K562 (cell line): ENCODE data around the gene ST6GALNAC2. TPM values are rescaled to one million over a fixed set of nuclear protein-coding genes. Genes with fewer than 3 reads are reported as not detected.
A peak's percentile ranks its signal among the peaks of the same experiment; 100 is the strongest.

Experiments
- ATAC-seq: fragments of 200-7000 bp; cut with Tn5 transposase; 3 replicates; pipeline ENCODE4 v1.9.1; 2020; ENCODE audit warnings: moderate library complexity
- BruUV-seq: library from RNA; stranded (reverse); fragments of 400-500 nt; replicated peaks from 2 replicates; lab custom pipeline; 2021; lab: Mats Ljungman, UMichigan
- CTCF ChIA-PET: fragments of 300-600 bp; formaldehyde crosslinking; extraction: SDS; loops from one replicate; lab custom pipeline; 2021; ENCODE audit warnings: low intra/inter-chr PET ratio; lab: Yijun Ruan, JAX
- POLR2A ChIA-PET: fragments of 300-600, 350-650 bp; sonication (Branson Sonifier 250); formaldehyde crosslinking; extraction: SDS; loops from one replicate; lab custom pipeline; 2021; ENCODE audit warnings: antibody characterized with exemption, inconsistent platforms; lab: Yijun Ruan, JAX
- DNase-seq, 4 experiments: peaks; one replicate each; pipeline versions ENCODE4 v3.0.0 to v3.0.0-alpha.2; 2011 to 2018; ENCODE audit warnings: low spot score in 3 of 4, mixed read lengths in 3 of 4; ENCODE audit errors: extremely low read depth in 1 of 4
- FAIRE-seq: peaks from 2 replicates; lab custom pipeline; 2011; peaks lifted over from hg19 to GRCh38; lab: Jason Lieb, UNC
- H2AFZ ChIP-seq: 2 replicates; pipeline ENCODE4 v1.6.0; 2011; ENCODE audit warnings: low read depth, low read length, control low read depth, inconsistent platforms
- H3K27ac ChIP-seq: fragments of 200-600 bp; 3 replicates; pipeline ENCODE4 v1.8.0; 2011; ENCODE audit warnings: low read depth, mild to moderate bottlenecking, control low read depth, inconsistent platforms, low read length, moderate library complexity, mixed read lengths; ENCODE audit errors: extremely low read depth
- H3K27me3 ChIP-seq, 2 experiments: fragments of 300-600 bp in 1 of 2; 2 replicates in 1 of 2; 3 replicates in 1 of 2; pipeline versions ENCODE4 v1.6.0 to v1.8.0; 2011; ENCODE audit warnings: inconsistent platforms in 2 of 2, low read length in 2 of 2, mild to moderate bottlenecking in 1 of 2, mixed read lengths in 1 of 2, moderate library complexity in 1 of 2; ENCODE audit not compliant: control insufficient read depth in 2 of 2, insufficient read depth in 2 of 2
- H3K36me3 ChIP-seq: fragments of 300-600 bp; 3 replicates; pipeline ENCODE4 v1.8.0; 2011; ENCODE audit warnings: mild to moderate bottlenecking, low read length, inconsistent platforms; ENCODE audit not compliant: control insufficient read depth, insufficient read depth
- H3K4me1 ChIP-seq, 2 experiments: fragments of 200-600 bp in 1 of 2; replicated peaks in 1 of 2; 2 replicates in 1 of 2; 3 replicates in 1 of 2; pipeline versions ENCODE4 v1.5.1 to v1.8.0; 2011; ENCODE audit warnings: inconsistent platforms in 2 of 2, low read length in 2 of 2, mild to moderate bottlenecking in 1 of 2, mixed read lengths in 1 of 2, moderate library complexity in 1 of 2; ENCODE audit not compliant: control insufficient read depth in 2 of 2, insufficient read depth in 2 of 2
- H3K4me2 ChIP-seq: 2 replicates; pipeline ENCODE4 v1.6.1; 2011; ENCODE audit warnings: low read length, control low read depth, inconsistent platforms, mixed read lengths; ENCODE audit not compliant: insufficient read depth
- H3K4me3 ChIP-seq: fragments of 200-600 bp; sonication (generic), shearing (Covaris generic); 2 replicates; pipeline ENCODE4 v1.5.1; 2016; ENCODE audit warnings: control low read depth, inconsistent platforms
- H3K79me2 ChIP-seq: fragments of 200-600 bp; 3 replicates; pipeline ENCODE4 v1.8.0; 2011; ENCODE audit warnings: low read length, inconsistent platforms; ENCODE audit not compliant: control insufficient read depth, insufficient read depth
- H3K9ac ChIP-seq, 2 experiments: 2 replicates each; pipeline versions ENCODE4 v1.6.0 to v1.6.1; 2011; ENCODE audit warnings: low read depth in 2 of 2, low read length in 2 of 2, control low read depth in 1 of 2, inconsistent platforms in 1 of 2, mild to moderate bottlenecking in 1 of 2, mixed read lengths in 1 of 2; ENCODE audit not compliant: insufficient read depth in 1 of 2
- H3K9me1 ChIP-seq: one replicate; pipeline ENCODE4 v1.6.0; 2011; ENCODE audit warnings: inconsistent platforms, mild to moderate bottlenecking, low read length, moderate library complexity; ENCODE audit not compliant: control insufficient read depth, insufficient read depth
- H3K9me3 ChIP-seq: replicated peaks from 2 replicates; pipeline ENCODE4 v1.5.1; 2011; ENCODE audit warnings: low read depth, low read length, inconsistent platforms; ENCODE audit not compliant: control insufficient read depth, insufficient read depth
- H4K20me1 ChIP-seq: replicated peaks from 2 replicates; pipeline ENCODE4 v1.6.1; 2011; ENCODE audit warnings: low read length, inconsistent platforms, mixed read lengths; ENCODE audit not compliant: control insufficient read depth, insufficient read depth
- CEBPZ ChIP-seq: fragments of 150-350 bp; IDR thresholded peaks from 2 replicates; pipeline ENCODE4 v1.6.1; 2014; ENCODE audit warnings: low read depth, mild to moderate bottlenecking, low read length, borderline replicate concordance
- ETV5 ChIP-seq: sonication (generic); formaldehyde crosslinking; IDR thresholded peaks from 2 replicates; pipeline ENCODE4 v1.4.0; 2020; ENCODE audit warnings: low read depth, mild to moderate bottlenecking, missing genetic modification reagents
- FOXK2 ChIP-seq, 2 experiments: fragments of 450-650 bp; IDR thresholded peaks in 1 of 2; conservative IDR thresholded peaks in 1 of 2; 2 replicates each; pipeline ENCODE4 v1.6.1; 2016; ENCODE audit warnings: low read depth in 2 of 2, mild to moderate bottlenecking in 1 of 2
- NRF1 ChIP-seq, 2 experiments: fragments of 450-650 bp; IDR thresholded peaks in 1 of 2; conservative IDR thresholded peaks in 1 of 2; 2 replicates each; pipeline ENCODE4 v1.6.1; 2014; ENCODE audit warnings: mild to moderate bottlenecking in 2 of 2
- POLR2AphosphoS2 ChIP-seq: IDR thresholded peaks from 2 replicates; pipeline ENCODE4 v1.6.1; 2012; ENCODE audit warnings: low read length, improper control_type of control experiment
- RNF2 ChIP-seq: sonication (generic); IDR thresholded peaks from 2 replicates; pipeline ENCODE4 v1.6.1; 2016
- SMARCA5 ChIP-seq: fragments of 450-650 bp; IDR thresholded peaks from 2 replicates; pipeline ENCODE4 v1.6.1; 2016
- ZNF165 ChIP-seq: fragments of 250-450 bp; sonication (Bioruptor Pico); IDR thresholded peaks from 2 replicates; pipeline ENCODE4 v1.4.0; 2020; ENCODE audit warnings: borderline replicate concordance
- ZNF224 ChIP-seq: sonication (generic); formaldehyde crosslinking; IDR thresholded peaks from 2 replicates; pipeline ENCODE4 v1.8.0; 2022; ENCODE audit warnings: mild to moderate bottlenecking, missing genetic modification reagents
- ZNF444 ChIP-seq: fragments of 250-450 bp; sonication (Bioruptor Pico); IDR thresholded peaks from 2 replicates; pipeline ENCODE4 v1.4.0; 2020; ENCODE audit warnings: mild to moderate bottlenecking, moderate library complexity
- WGBS: fragments of 100-300 bp; shearing (Covaris generic); methylation state at CpG from one replicate; pipeline ENCODE4 v1.1.6; 2016; ENCODE audit warnings: low coverage, mixed read lengths; ENCODE audit not compliant: insufficient coverage; ENCODE audit errors: missing lambda C conversion rate; 5-methylcytosine and 5-hydroxymethylcytosine counted together
- in situ Hi-C: fragments of 300-500 bp; cut with MboI; formaldehyde crosslinking; loops from 4 replicates; pipeline ENCODE4 v1.15.0; 2018; ENCODE audit warnings: inconsistent platforms, mixed read lengths
- intact Hi-C: fragments of 100-400 bp; cut with micrococcal nuclease; formaldehyde crosslinking; loops from 2 replicates; pipeline ENCODE4 v1.14.2; 2022
- polyA plus RNA-seq, 8 experiments: library from polyadenylated mRNA; depleted of rRNA in 4 of 8; stranded (reverse) in 5 of 8; unstranded in 3 of 8; fragments of >200 nt; fragmentation: Nextera tagmentation in 2 of 8; fragmentation: Illumina TruSeq in 1 of 8; extraction: Ambion mirVana in 2 of 8; extraction: Trizol in 1 of 8; gene quantifications; 2 replicates each; pipeline versions ENCODE4 v1.2.1 to v1.2.3, GENCODE V29; 2011 to 2014; ENCODE audit warnings: inconsistent platforms in 1 of 8, missing spikeins in 1 of 8
- total RNA-seq, 7 experiments: library from RNA; depleted of rRNA in 6 of 7; stranded (reverse); fragments of >200 nt in 6 of 7; fragmentation: Illumina TruSeq in 2 of 7; extraction: Trizol in 2 of 7; gene quantifications; 2 replicates each; pipeline versions ENCODE4 v1.2.1 to v1.2.3, GENCODE V29; 2011 to 2021; ENCODE audit warnings: low replicate concordance in 1 of 7
- TF ChIP-seq, protein P1 (sequence below): sonication (generic); formaldehyde crosslinking; IDR thresholded peaks from 2 replicates; pipeline ENCODE4 v1.9.0; 2022; ENCODE audit warnings: mild to moderate bottlenecking, missing genetic modification reagents
- TF ChIP-seq, protein P2 (sequence below): fragments of 250-450 bp; sonication (Bioruptor Pico); IDR thresholded peaks from 2 replicates; pipeline ENCODE4 v1.5.0; 2021; ENCODE audit warnings: mild to moderate bottlenecking, moderate library complexity
- TF ChIP-seq, protein P3 (sequence below): fragments of 250-450 bp; sonication (Bioruptor Pico); IDR thresholded peaks from 2 replicates; pipeline ENCODE4 v1.8.0; 2022; ENCODE audit warnings: moderate library complexity, mild to moderate bottlenecking, inconsistent platforms

The ST6GALNAC2 gene
- total and polyA plus RNA-seq, 9 of the 15 experiments (the other 6 are each of a cell fraction or from before 2014, with no cell fraction given): 0.18 TPM; not detected in 8

- TF ChIP-seq ETV5 (no peak), FOXK2 (conservative IDR thresholded peaks at IDR 0.05 in 1 of 2, IDR thresholded peaks at IDR 0.05 in 1 of 2; ENCODE audit: low read depth in 2 of 2) (no peak), ZNF165 (no peak), RNF2 (no peak)
Observed at GRCh38 chr17:76594690-76595089, 9.0 kb upstream of the ST6GALNAC2 start (continued).

- no TSS peak for BruUV-seq
- peak; percentile 48 for FAIRE-seq
- 46% methylated on average over 4 of the region's 4 CpGs for WGBS
- ChIA-PET POLR2A (interaction anchor here (0.5 to 2.1 kb wide), 6 partner anchors 7 to 118 kb away, joined by 3 to 9 read pairs (median 4); no protein-coding TSS in a partner anchor), CTCF (no interaction called here)
- in situ Hi-C loops (no loop called here), intact Hi-C loops (no loop called here)
- Histone ChIP-seq H3K9me1 (no peaks in the 10 kb centered on the region), H4K20me1 (no peaks in the 10 kb centered on the region), H3K36me3 (no peaks in the 10 kb centered on the region), H3K27ac (no peak overlapping the region), H3K9ac (no peak overlapping the region), H2AFZ (peak overlapping the region; percentile 43; the same call in 1 of the 2 replicates), H3K4me3 (no peak overlapping the region), H3K4me1 (peaks cover 3 to 7% of the 10 kb centered on the region in 2 experiments; a peak in 4 of 5 replicates), H3K27me3 (no peaks in the 10 kb centered on the region), H3K79me2 (no peaks in the 10 kb centered on the region), H3K9me3 (no peaks in the 10 kb centered on the region), H3K4me2 (no peak overlapping the region)
- DNase-seq: no peak
- peak; percentile 77 for ATAC-seq
- TF ChIP-seq SMARCA5: no peak
- no peak for TF ChIP-seq POLR2AphosphoS2
- TF ChIP-seq, protein P1, sequence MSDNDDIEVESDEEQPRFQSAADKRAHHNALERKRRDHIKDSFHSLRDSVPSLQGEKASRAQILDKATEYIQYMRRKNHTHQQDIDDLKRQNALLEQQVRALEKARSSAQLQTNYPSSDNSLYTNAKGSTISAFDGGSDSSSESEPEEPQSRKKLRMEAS (CRISPR knock-in tag): no peak
- TF ChIP-seq NRF1 (conservative IDR thresholded peaks at IDR 0.05 in 1 of 2, IDR thresholded peaks at IDR 0.05 in 1 of 2): no peak
- TF ChIP-seq, protein P2, sequence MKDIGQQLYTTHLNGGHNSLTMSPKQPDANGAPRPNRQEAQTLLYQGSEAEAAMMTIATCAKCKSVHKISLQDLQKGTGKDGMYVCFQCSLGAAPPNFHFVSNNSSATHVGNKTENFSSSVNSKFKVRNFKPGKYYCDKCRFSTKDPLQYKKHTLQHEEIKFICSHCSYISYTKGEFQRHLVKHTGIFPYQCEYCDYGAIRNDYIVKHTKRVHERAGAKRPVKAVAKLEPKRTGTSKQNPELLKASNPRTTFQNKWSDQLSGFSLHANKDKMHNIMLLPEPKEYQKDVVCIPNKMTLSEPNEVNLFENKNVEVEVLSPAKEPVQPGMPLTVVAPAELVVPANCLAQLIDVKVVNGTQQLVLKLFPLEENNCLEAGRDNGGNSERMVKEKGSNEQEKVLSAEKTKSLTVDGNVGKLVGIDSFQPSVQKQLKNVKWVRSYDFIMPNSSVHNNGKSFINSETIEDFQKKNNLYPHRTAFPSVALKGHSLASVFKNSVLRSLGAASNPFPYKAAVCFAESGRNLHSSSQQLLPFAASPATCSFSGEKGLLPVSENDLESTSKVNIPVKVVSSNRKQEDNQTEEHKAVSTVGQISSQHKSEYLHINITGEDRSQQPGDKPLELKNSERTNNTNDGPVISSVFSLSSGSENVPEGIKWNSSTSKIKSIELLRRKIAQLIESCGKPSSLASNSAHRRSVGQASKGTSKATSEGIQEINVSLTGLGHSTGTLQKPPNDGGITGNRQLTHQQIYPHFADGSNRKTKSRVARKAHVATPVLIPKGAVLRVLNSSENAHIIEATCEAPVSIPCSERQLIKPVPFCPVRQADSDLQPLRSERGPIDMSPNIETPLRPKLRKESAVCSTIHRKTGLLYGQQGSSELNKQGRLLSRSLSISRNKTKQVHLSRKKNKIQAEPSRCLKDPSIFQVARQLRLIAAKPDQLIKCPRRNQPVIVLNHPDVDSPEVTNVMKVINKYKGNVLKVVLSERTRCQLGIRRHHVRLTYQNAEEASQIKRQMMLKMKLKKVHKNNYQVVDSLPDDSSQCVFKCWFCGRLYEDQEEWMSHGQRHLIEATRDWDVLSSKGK (CRISPR knock-in tag): no peak
- no peak for TF ChIP-seq ZNF224 (CRISPR knock-in tag)
- TF ChIP-seq CEBPZ: no peak
- no peak for TF ChIP-seq ZNF444 (CRISPR knock-in tag)
- TF ChIP-seq, protein P3, sequence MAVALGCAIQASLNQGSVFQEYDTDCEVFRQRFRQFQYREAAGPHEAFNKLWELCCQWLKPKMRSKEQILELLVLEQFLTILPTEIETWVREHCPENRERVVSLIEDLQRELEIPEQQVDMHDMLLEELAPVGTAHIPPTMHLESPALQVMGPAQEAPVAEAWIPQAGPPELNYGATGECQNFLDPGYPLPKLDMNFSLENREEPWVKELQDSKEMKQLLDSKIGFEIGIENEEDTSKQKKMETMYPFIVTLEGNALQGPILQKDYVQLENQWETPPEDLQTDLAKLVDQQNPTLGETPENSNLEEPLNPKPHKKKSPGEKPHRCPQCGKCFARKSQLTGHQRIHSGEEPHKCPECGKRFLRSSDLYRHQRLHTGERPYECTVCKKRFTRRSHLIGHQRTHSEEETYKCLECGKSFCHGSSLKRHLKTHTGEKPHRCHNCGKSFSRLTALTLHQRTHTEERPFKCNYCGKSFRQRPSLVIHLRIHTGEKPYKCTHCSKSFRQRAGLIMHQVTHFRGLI (CRISPR knock-in tag): no peak
Observed at GRCh38 chr17:76593959-76594358, 8.3 kb upstream of the ST6GALNAC2 start.
